Choroid plexus epithelial cell (primary cell): ENCODE results near the gene AP4M1.
"Not testable (repeated sequence)": the region's sequence is repeated elsewhere in the genome, so short reads cannot be mapped to it uniquely, and the experiment has no call there.

Experiments
- DNase-seq: peaks from one replicate; pipeline ENCODE4 v3.0.0-alpha.2; 2010; ENCODE audit warnings: low read depth
- H3K4me3 ChIP-seq: 2 replicates; pipeline ENCODE4 v1.5.1; 2011; ENCODE audit warnings: low read depth, mild to moderate bottlenecking, control low read depth, low read length, moderate library complexity
- CTCF ChIP-seq: conservative IDR thresholded peaks from 2 replicates; pipeline ENCODE4 v1.5.1; 2011; ENCODE audit warnings: low read depth, mild to moderate bottlenecking, control low read depth, inconsistent platforms, low read length, moderate library complexity

AP4M1 gene

DNA sequence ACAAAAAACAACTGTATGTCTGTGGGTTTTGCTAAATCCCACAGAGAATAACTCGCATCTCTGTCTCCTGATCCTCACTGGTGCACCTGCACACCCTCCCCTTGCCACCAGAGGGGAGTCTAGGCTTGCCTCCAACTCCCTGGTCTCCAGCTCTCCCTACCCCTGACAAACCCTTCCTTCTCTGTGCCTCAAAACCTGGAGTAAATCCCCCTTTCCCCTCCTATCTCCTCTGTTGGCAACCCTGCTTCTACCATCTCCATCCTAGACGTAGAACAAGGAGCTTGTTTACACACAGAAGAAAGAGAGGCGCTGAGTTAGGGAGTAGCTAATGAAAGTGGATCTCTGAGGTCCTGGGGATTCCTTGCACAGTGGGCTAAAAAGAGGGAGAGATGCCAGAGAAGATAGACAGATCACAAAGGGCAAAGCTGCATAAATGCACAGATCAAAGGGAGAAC is 31.3 kb downstream of the AP4M1 start:
- no peak overlapping the region for H3K4me3 ChIP-seq
- TF ChIP-seq CTCF: peak; percentile 98
- DNase-seq: peak; percentile 81

- DNase-seq: no peak
- no peak for TF ChIP-seq CTCF
- no peak overlapping the region for H3K4me3 ChIP-seq
Measured at GRCh38 chr7:100137851-100138760, 36.7 kb downstream of the AP4M1 start.

DNA sequence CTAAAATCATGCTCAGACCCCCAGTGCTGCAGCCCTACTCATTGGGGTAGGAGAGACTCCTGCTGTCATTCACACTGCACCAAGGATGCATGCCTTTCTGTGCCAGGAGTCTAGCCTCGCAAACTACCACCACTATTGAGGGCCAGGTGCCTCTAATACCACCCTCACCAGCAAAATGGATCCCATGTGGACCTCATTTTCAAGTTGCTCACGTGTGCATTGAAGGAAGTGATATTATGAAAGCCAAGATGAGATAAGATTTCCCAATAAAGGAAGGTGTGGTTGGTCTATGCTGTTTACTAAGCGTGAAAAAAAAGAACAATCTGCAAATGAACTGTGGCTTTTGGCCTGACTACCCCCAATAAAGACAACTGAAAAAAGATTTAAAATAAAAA is 40.1 kb downstream of the AP4M1 start:
- no peak for TF ChIP-seq CTCF
- DNase-seq: no peak
- no peak overlapping the region for H3K4me3 ChIP-seq

DNA sequence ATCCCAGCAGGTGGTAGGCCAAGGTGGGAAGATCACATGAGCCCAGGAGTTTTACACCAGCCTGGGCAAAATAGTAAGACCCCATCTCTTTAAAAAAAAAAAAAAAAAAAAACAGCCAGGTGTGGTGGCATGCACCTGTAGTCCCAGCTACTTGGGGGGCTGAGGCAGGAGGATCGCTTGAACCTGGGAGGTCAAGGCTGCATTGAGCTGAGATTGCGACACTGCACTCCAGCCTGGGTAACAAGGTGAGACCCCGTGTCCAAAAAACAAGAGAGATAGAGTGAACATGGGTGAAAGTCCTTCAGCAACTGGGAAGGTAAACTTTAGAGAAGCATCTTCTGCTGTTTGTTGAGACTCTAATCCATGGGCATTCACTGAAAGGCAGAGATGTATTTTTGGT is 41.0 kb downstream of the AP4M1 start:
- no peak for DNase-seq
- no peak for TF ChIP-seq CTCF
- no peak overlapping the region for H3K4me3 ChIP-seq

GRCh38 chr7:100146350-100146749 is 44.9 kb downstream of the AP4M1 start:
- peak; percentile 39 for DNase-seq

DNA sequence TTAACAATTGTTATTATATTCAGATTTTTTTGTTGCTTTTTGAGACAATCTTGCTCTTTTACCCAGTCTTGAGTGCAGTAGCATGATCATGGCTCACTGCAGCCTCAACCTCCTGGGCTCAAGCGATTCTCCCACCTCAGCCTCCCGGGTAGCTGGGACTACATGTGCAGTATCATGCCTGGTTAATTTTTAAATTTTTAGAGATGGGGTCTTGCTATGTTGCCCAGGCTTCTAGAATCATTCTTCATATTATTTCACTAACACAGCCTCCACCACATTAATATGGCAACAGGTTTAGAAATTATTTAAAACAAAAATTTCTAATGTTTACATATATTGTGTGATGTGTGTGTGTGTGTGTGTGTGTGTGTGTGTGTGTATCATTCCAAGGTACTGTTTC is 45.8 kb downstream of the AP4M1 start:
- H3K4me3 ChIP-seq: no peak overlapping the region
- TF ChIP-seq CTCF: no peak
- no peak for DNase-seq

More at GRCh38 chr7:100146350-100146749, 44.9 kb downstream of the AP4M1 start:
- not testable (repeated sequence) for H3K4me3 ChIP-seq

- peak overlapping the region; percentile 41 for H3K4me3 ChIP-seq
- TF ChIP-seq CTCF: no peak
- no peak for DNase-seq
Measured at GRCh38 chr7:100148225-100148558, 46.7 kb downstream of the AP4M1 start.
